GM21367 (cell line): ENCODE measurements around the gene SPAST.
"Not testable (repeated sequence)": the region's sequence is repeated elsewhere in the genome, so short reads cannot be mapped to it uniquely, and the experiment has no call there.

Experiments
- ATAC-seq: cut with Tn5 transposase; IDR thresholded peaks from one replicate; pipeline ENCODE4 v1.9.1; 2021; ENCODE audit not compliant: unreplicated experiment

Gene SPAST

GRCh38 chr2:32063310-32064020 is at the start of gene SPAST:
SPAST (plus strand) TSS chr2:32063556; CDS start chr2:32063832, 276 bp downstream.
- peak; percentile 91 for ATAC-seq

GRCh38 chr2:32018789-32019482 is 44.4 kb upstream of the SPAST start:
- not testable (repeated sequence) for ATAC-seq

GRCh38 chr2:32034198-32034887 is 29.0 kb upstream of the SPAST start:
- ATAC-seq = not testable (repeated sequence)

- peak; percentile 86 for ATAC-seq
Observed at GRCh38 chr2:32039447-32040219, 23.7 kb upstream of the SPAST start, which contains the start of gene DPY30. DPY30 (minus strand) TSS chr2:32039805; CDS start chr2:32039456, 349 bp downstream.

GRCh38 chr2:32043561-32043960 is 19.8 kb upstream of the SPAST start:
- ATAC-seq = no peak

- no peak for ATAC-seq
Observed at GRCh38 chr2:32051836-32052439, 11.4 kb upstream of the SPAST start.

- not testable (repeated sequence) for ATAC-seq
Observed at GRCh38 chr2:32054583-32054982, 8.8 kb upstream of the SPAST start.

GRCh38 chr2:32058130-32058529 is 5.2 kb upstream of the SPAST start:
- no peak for ATAC-seq

- ATAC-seq = no peak
Observed at GRCh38 chr2:32060266-32060665, 3.1 kb upstream of the SPAST start.

GRCh38 chr2:32061430-32061829 is 1.9 kb upstream of the SPAST start:
- no peak for ATAC-seq

GRCh38 chr2:32061973-32062861 is 1.1 kb upstream of the SPAST start:
- ATAC-seq = no peak

GRCh38 chr2:32064021-32064601 is 755 bp downstream of the SPAST start:
- peak; percentile 1 for ATAC-seq

- ATAC-seq = no peak
Observed at GRCh38 chr2:32064713-32065112, 1.4 kb downstream of the SPAST start.

GRCh38 chr2:32067549-32067948 is 4.2 kb downstream of the SPAST start:
- ATAC-seq = no peak

GRCh38 chr2:32074134-32074506 is 10.8 kb downstream of the SPAST start:
- no peak for ATAC-seq

GRCh38 chr2:32095671-32096070 is 32.3 kb downstream of the SPAST start:
- ATAC-seq = no peak

GRCh38 chr2:32108111-32108510 is 44.8 kb downstream of the SPAST start:
- no peak for ATAC-seq

GRCh38 chr2:32118055-32118454 is 54.7 kb downstream of the SPAST start:
- ATAC-seq = no peak

GRCh38 chr2:32119161-32119560 is 55.8 kb downstream of the SPAST start:
- no peak for ATAC-seq
